ENCODE measurements around the gene CTTNBP2.

- TF ChIP-seq CTCF (IDR thresholded peaks at IDR 0.05) (no peak), POLR2AphosphoS5 (IDR thresholded peaks at IDR 0.05; ENCODE audit: insufficient read depth in 1 of 2, low read depth in 1 of 2) (no peak)
Measured at GRCh38 chr7:117717357-117717756, 155.9 kb downstream of the CTTNBP2 start.
